Mesenchymal stem cell (in vitro differentiated cells and primary cell): ENCODE results near the gene ATP13A4.

ENCODE experiments used
- DNase-seq: peaks from one replicate; pipeline ENCODE4 v3.0.0-alpha.2; 2013
- H2AFZ ChIP-seq: one replicate; pipeline ENCODE4 v1.6.1; 2013; ENCODE audit warnings: low read depth, mild to moderate bottlenecking, control low read depth, inconsistent platforms, low read length, moderate library complexity
- H2AK5ac ChIP-seq: 2 replicates; pipeline ENCODE4 v1.6.1; 2013; ENCODE audit warnings: low read length, moderate library complexity, mild to moderate bottlenecking, inconsistent platforms; ENCODE audit not compliant: severe bottlenecking
- H2BK120ac ChIP-seq: one replicate; pipeline ENCODE4 v1.6.1; 2013; ENCODE audit warnings: low read depth, mild to moderate bottlenecking, inconsistent platforms, low read length, moderate library complexity
- H2BK12ac ChIP-seq, 2 experiments: one replicate each; pipeline ENCODE4 v1.6.1; 2013; ENCODE audit warnings: inconsistent platforms in 2 of 2, low read length in 2 of 2, mild to moderate bottlenecking in 2 of 2, moderate library complexity in 2 of 2, control low read depth in 1 of 2
- H2BK15ac ChIP-seq: one replicate; pipeline ENCODE4 v1.6.1; 2013; ENCODE audit warnings: mild to moderate bottlenecking, low read depth, inconsistent platforms; ENCODE audit not compliant: poor library complexity, severe bottlenecking
- H2BK5ac ChIP-seq: 2 replicates; pipeline ENCODE4 v1.6.1; 2013; ENCODE audit warnings: low read depth, mild to moderate bottlenecking, low read length, control low read depth, inconsistent platforms; ENCODE audit not compliant: poor library complexity, severe bottlenecking
- H3K14ac ChIP-seq, 2 experiments: one replicate each; pipeline ENCODE4 v1.6.1; 2013; ENCODE audit warnings: inconsistent platforms in 2 of 2, low read length in 2 of 2, control low read depth in 1 of 2, mild to moderate bottlenecking in 1 of 2, moderate library complexity in 1 of 2
- H3K18ac ChIP-seq, 2 experiments: one replicate each; pipeline ENCODE4 v1.6.1; 2013; ENCODE audit warnings: inconsistent platforms in 2 of 2, low read length in 2 of 2, control low read depth in 1 of 2, low read depth in 1 of 2, mild to moderate bottlenecking in 1 of 2
- H3K23ac ChIP-seq, 2 experiments: one replicate each; pipeline ENCODE4 v1.6.1; 2013; ENCODE audit warnings: inconsistent platforms in 2 of 2, low read length in 2 of 2, mild to moderate bottlenecking in 2 of 2, moderate library complexity in 2 of 2, control low read depth in 1 of 2
- H3K27ac ChIP-seq: 2 replicates; pipeline ENCODE4 v1.5.1; 2013; ENCODE audit warnings: mild to moderate bottlenecking, moderate library complexity, low read length, control low read depth, inconsistent platforms; ENCODE audit not compliant: poor library complexity, severe bottlenecking
- H3K27me3 ChIP-seq, 2 experiments: 2 replicates each; pipeline versions ENCODE4 v1.6.1 to v1.7.0; 2013; ENCODE audit warnings: low read length in 2 of 2, mild to moderate bottlenecking in 2 of 2, moderate library complexity in 2 of 2, control low read depth in 1 of 2, inconsistent platforms in 1 of 2; ENCODE audit not compliant: control insufficient read depth in 1 of 2, insufficient read depth in 1 of 2
- H3K36me3 ChIP-seq, 2 experiments: 2 replicates each; pipeline versions ENCODE4 v1.6.1 to v1.7.0; 2013; ENCODE audit warnings: low read length in 2 of 2, control low read depth in 1 of 2, inconsistent platforms in 1 of 2, low read depth in 1 of 2, mild to moderate bottlenecking in 1 of 2; ENCODE audit not compliant: insufficient read depth in 2 of 2, control insufficient read depth in 1 of 2
- H3K4ac ChIP-seq, 2 experiments: one replicate each; pipeline ENCODE4 v1.6.1; 2013; ENCODE audit warnings: inconsistent platforms in 2 of 2, low read length in 2 of 2, mild to moderate bottlenecking in 2 of 2, moderate library complexity in 2 of 2, control low read depth in 1 of 2, low read depth in 1 of 2
- H3K4me1 ChIP-seq: 2 replicates; pipeline ENCODE4 v1.6.1; 2013; ENCODE audit warnings: low read depth, low read length, control low read depth; ENCODE audit not compliant: control insufficient read depth, insufficient read depth
- H3K4me2 ChIP-seq: 2 replicates; pipeline ENCODE4 v1.6.1; 2013; ENCODE audit warnings: low read length, mild to moderate bottlenecking, inconsistent platforms; ENCODE audit not compliant: poor library complexity, severe bottlenecking
- H3K4me3 ChIP-seq, 2 experiments: 2 replicates each; pipeline versions ENCODE4 v1.5.1 to v1.7.0; 2013; ENCODE audit warnings: low read length in 2 of 2, mild to moderate bottlenecking in 2 of 2, control low read depth in 1 of 2, low read depth in 1 of 2; ENCODE audit not compliant: insufficient read depth in 1 of 2
- H3K79me1 ChIP-seq: replicated peaks from 2 replicates; pipeline ENCODE4 v1.6.1; 2013; ENCODE audit warnings: mild to moderate bottlenecking, control low read depth, low read length, inconsistent platforms; ENCODE audit not compliant: poor library complexity, severe bottlenecking
- H3K9ac ChIP-seq: 2 replicates; pipeline ENCODE4 v1.7.0; 2013; ENCODE audit warnings: mild to moderate bottlenecking, low read length, moderate library complexity
- H3K9me3 ChIP-seq: 2 replicates; pipeline ENCODE4 v1.7.0; 2013; ENCODE audit warnings: mild to moderate bottlenecking, low read length; ENCODE audit not compliant: control insufficient read depth
- H4K8ac ChIP-seq: one replicate; pipeline ENCODE4 v1.6.1; 2013; ENCODE audit warnings: inconsistent platforms, mild to moderate bottlenecking, low read length, moderate library complexity
- H4K91ac ChIP-seq: one replicate; pipeline ENCODE4 v1.6.1; 2013; ENCODE audit warnings: mild to moderate bottlenecking, low read length, inconsistent platforms
- WGBS: methylation state at CpG from one replicate; pipeline ENCODE4 v1.1.7; 2013; ENCODE audit warnings: mixed read lengths; 5-methylcytosine and 5-hydroxymethylcytosine counted together

ATP13A4 gene

DNA sequence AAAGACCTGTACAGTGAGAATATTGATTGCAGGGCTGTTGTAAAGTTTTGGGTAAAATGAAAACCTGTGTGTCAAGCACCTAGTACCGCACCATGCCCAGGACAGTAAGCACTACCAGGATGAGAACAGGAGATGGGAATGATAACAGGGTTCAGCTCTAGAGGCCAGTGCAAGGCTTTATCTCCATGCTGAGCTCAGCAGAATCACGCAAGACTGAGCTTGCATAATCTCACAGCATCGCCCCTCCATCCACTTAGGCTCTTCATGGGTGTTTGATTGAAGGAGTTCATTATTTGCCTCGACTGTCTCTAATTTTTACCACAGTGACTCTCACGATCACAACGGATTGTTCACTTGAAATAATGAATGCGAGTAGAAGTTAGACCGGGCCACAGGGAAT is 179.1 kb downstream of the ATP13A4 start:
- Histone ChIP-seq H3K14ac (no peak overlapping the region), H3K79me1 (no peaks in the 10 kb centered on the region), H2BK15ac (no peak overlapping the region), H3K23ac (no peak overlapping the region), H2BK12ac (no peak overlapping the region), H3K4ac (no peak overlapping the region), H3K4me1 (no peaks in the 10 kb centered on the region), H4K8ac (no peak overlapping the region), H3K4me2 (no peak overlapping the region), H3K36me3 (no peaks in the 10 kb centered on the region), H3K18ac (no peak overlapping the region), H3K27ac (no peak overlapping the region), H2AK5ac (no peak overlapping the region), H3K9me3 (no peaks in the 10 kb centered on the region), H3K4me3 (no peak overlapping the region), H2BK120ac (no peak overlapping the region), H2AFZ (no peak overlapping the region), H3K27me3 (no peaks in the 10 kb centered on the region), H3K9ac (no peak overlapping the region), H2BK5ac (no peak overlapping the region), H4K91ac (no peak overlapping the region)
- WGBS = 82% methylated on average over 8 of the region's 8 CpGs
- no peak for DNase-seq

DNA sequence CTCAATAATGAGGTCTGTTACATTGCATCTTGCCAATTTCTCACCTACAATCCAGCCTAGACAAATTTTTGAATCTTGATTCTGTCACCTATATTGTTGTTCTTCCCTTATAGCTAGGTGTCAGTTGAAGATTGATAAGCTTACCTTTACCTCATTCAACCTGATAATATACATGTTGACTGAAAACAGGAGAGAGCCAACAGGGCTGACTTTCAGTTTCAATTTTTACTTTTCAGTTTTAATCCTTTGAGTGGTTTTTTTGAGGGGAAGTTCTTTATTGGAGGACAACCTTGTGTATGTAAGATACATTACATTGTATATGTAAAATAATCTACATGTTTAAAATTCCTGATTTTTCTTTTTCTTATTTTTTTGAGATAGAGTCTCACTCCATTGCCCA is 181.9 kb downstream of the ATP13A4 start:
- no peaks in the 10 kb centered on the region for H3K79me1 ChIP-seq
- no peak overlapping the region for H2AFZ ChIP-seq

DNA sequence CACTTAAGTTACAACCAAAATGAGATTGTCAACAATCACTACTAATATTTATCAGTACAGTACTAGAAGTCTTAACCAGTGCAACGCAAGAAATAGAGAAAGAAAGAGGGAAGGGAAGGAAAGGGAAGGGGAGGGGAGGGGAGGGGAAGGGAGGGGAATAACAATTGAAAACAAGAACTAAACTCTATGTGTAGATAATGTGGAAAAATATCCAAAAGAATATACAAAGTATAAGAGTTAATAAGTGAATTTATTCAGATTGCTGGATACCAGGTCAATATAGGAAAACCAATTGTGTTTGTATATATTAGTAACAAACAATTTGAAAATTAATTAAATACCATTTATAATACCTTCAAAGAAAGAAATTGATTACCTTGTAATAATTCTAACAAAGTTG is 186.8 kb downstream of the ATP13A4 start:
- H2AFZ ChIP-seq = no peak overlapping the region
- no peak overlapping the region for H3K9ac ChIP-seq
- H3K4me3 ChIP-seq = no peak overlapping the region
- H3K79me1 ChIP-seq = no peaks in the 10 kb centered on the region
- WGBS = 29% methylated on average over 1 of the region's 1 CpG
- no peak overlapping the region for H4K8ac ChIP-seq
- no peak overlapping the region for H3K4ac ChIP-seq
- no peak for DNase-seq
- no peak overlapping the region for H3K23ac ChIP-seq
- H3K4me1 ChIP-seq = no peaks in the 10 kb centered on the region
- no peak overlapping the region for H3K4me2 ChIP-seq
- H3K9me3 ChIP-seq = no peaks in the 10 kb centered on the region
- no peak overlapping the region for H2BK120ac ChIP-seq
- no peak overlapping the region for H3K18ac ChIP-seq
- no peak overlapping the region for H2AK5ac ChIP-seq
- H3K27me3 ChIP-seq = no peaks in the 10 kb centered on the region
- H4K91ac ChIP-seq = no peak overlapping the region
- no peaks in the 10 kb centered on the region for H3K36me3 ChIP-seq
- no peak overlapping the region for H3K14ac ChIP-seq
- no peak overlapping the region for H2BK5ac ChIP-seq
- H2BK15ac ChIP-seq = no peak overlapping the region
- no peak overlapping the region for H3K27ac ChIP-seq
- H2BK12ac ChIP-seq = no peak overlapping the region

More for the DNA sequence above, 181.9 kb downstream of the ATP13A4 start:
- Histone ChIP-seq H3K14ac (no peak overlapping the region), H2BK120ac (no peak overlapping the region), H3K4ac (no peak overlapping the region), H3K9ac (no peak overlapping the region), H4K8ac (no peak overlapping the region), H3K18ac (no peak overlapping the region), H3K27me3 (no peaks in the 10 kb centered on the region), H3K23ac (no peak overlapping the region), H3K4me1 (no peaks in the 10 kb centered on the region), H3K27ac (no peak overlapping the region), H3K36me3 (no peaks in the 10 kb centered on the region), H4K91ac (no peak overlapping the region), H2BK5ac (no peak overlapping the region), H3K4me3 (no peak overlapping the region), H2BK15ac (no peak overlapping the region), H3K9me3 (no peaks in the 10 kb centered on the region), H3K4me2 (no peak overlapping the region), H2AK5ac (no peak overlapping the region), H2BK12ac (no peak overlapping the region)
- no peak for DNase-seq

DNA sequence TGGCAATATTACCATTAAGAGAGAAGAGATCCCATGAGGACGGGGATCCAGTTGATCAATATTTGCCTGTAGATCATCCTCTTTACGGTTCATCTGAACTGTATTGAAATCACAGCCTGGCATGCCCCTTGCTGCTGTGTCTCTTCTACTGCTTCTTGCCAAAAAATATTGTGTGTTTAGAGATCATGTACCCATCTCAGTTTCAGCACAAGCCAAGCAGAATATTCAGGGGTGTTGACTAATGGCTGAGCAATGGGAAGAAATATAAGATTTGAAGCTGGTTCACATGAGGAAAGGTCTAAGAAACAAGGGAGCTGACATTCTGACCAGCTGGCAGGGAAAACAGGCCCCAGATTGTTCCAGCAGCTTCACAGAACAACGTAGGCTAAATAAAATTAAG is 197.4 kb downstream of the ATP13A4 start:
- Histone ChIP-seq H3K27me3 (no peaks in the 10 kb centered on the region), H3K18ac (no peak overlapping the region), H3K14ac (no peak overlapping the region), H2BK5ac (no peak overlapping the region), H3K9me3 (no peaks in the 10 kb centered on the region), H2BK15ac (no peak overlapping the region), H4K91ac (no peak overlapping the region), H3K4ac (no peak overlapping the region), H3K4me1 (no peaks in the 10 kb centered on the region), H2AK5ac (no peak overlapping the region), H3K4me3 (no peak overlapping the region), H2BK120ac (no peak overlapping the region), H4K8ac (no peak overlapping the region), H3K27ac (no peak overlapping the region), H3K9ac (no peak overlapping the region), H3K23ac (no peak overlapping the region), H3K36me3 (no peaks in the 10 kb centered on the region), H3K79me1 (no peaks in the 10 kb centered on the region), H3K4me2 (no peak overlapping the region), H2AFZ (no peak overlapping the region), H2BK12ac (no peak overlapping the region)
- DNase-seq = no peak
- WGBS = 73% methylated on average over 2 of the region's 3 CpGs
